Ectodermal cell (in vitro differentiated cells): ENCODE data around the gene FRMPD1.

ENCODE experiments used
- H3K27ac ChIP-seq: 2 replicates; pipeline ENCODE4 v1.7.0; 2013; ENCODE audit warnings: mild to moderate bottlenecking, low read depth, low read length; ENCODE audit not compliant: insufficient read depth, poor library complexity, severe bottlenecking
- H3K27me3 ChIP-seq: 2 replicates; pipeline ENCODE4 v1.7.0; 2013; ENCODE audit warnings: mild to moderate bottlenecking, low read length; ENCODE audit not compliant: insufficient read depth, control insufficient read depth, poor library complexity, severe bottlenecking
- H3K36me3 ChIP-seq: one replicate; pipeline ENCODE4 v1.7.0; 2013; ENCODE audit warnings: low read length; ENCODE audit not compliant: control insufficient read depth, insufficient read depth
- H3K4me1 ChIP-seq: one replicate; pipeline ENCODE4 v1.7.0; 2013; ENCODE audit warnings: low read length; ENCODE audit not compliant: control insufficient read depth, insufficient read depth
- H3K4me3 ChIP-seq: 2 replicates; pipeline ENCODE4 v1.7.0; 2013; ENCODE audit warnings: low read depth, low read length, control low read depth; ENCODE audit not compliant: insufficient read depth
- H3K9me3 ChIP-seq: 2 replicates; pipeline ENCODE4 v1.7.0; 2013; ENCODE audit warnings: mild to moderate bottlenecking, low read length, moderate library complexity; ENCODE audit not compliant: control insufficient read depth
- WGBS, 2 experiments: methylation state at CpG; one replicate each; pipeline ENCODE4 v1.1.7; 2013; ENCODE audit warnings: missing lambda C conversion rate in 2 of 2; 5-methylcytosine and 5-hydroxymethylcytosine counted together

Gene FRMPD1

GRCh38 chr9:37732086-37732741 lies 81.5 kb downstream of the FRMPD1 start:
- no peaks in the 10 kb centered on the region for H3K27me3 ChIP-seq
- no peak overlapping the region for H3K4me3 ChIP-seq
- WGBS, 2 experiments, result 89% methylated on average over 10 of the region's 10 CpGs
- peaks cover 6% of the 10 kb centered on the region for H3K4me1 ChIP-seq
- no peaks in the 10 kb centered on the region for H3K36me3 ChIP-seq
- H3K9me3 ChIP-seq, result no peaks in the 10 kb centered on the region
- no peak overlapping the region for H3K27ac ChIP-seq

DNA sequence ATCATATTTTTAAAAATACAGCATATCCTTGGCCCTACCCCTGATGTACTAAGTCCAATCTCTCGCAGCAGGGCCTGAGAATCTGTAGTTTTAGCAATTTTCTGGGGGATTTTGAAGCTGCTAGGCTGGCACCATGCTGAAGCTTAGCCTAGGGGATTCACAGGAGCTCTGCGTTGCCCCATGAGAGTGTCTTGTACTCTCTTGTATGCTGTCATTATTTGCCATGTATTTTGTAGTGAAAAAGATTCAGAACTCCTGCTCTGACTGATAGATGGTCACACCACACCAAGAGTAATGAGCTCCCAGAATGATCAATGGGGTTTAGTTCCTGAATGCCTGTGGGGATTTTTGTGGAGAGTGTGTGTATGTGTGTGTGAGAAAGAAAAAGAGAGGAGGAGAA lies 82.2 kb downstream of the FRMPD1 start:
- no peaks in the 10 kb centered on the region for H3K36me3 ChIP-seq
- H3K4me1 ChIP-seq, result peaks cover 6% of the 10 kb centered on the region
- no peaks in the 10 kb centered on the region for H3K27me3 ChIP-seq
- H3K27ac ChIP-seq, result no peak overlapping the region
- no peaks in the 10 kb centered on the region for H3K9me3 ChIP-seq
- WGBS, 2 experiments, result 74 to 75% methylated on average over 2 of the region's 2 CpGs
- H3K4me3 ChIP-seq, result no peak overlapping the region

- H3K9me3 ChIP-seq, result no peaks in the 10 kb centered on the region
- H3K27me3 ChIP-seq, result no peaks in the 10 kb centered on the region
- no peaks in the 10 kb centered on the region for H3K36me3 ChIP-seq
- no peak overlapping the region for H3K4me3 ChIP-seq
- no peak overlapping the region for H3K27ac ChIP-seq
- H3K4me1 ChIP-seq, result peaks cover 17% of the 10 kb centered on the region
- 85 to 88% methylated on average over 5 of the region's 5 CpGs for WGBS, 2 experiments
These were observed 88.5 kb downstream of the FRMPD1 start for GRCh38 chr9:37739222-37739621.

GRCh38 chr9:37740128-37740527 lies 89.4 kb downstream of the FRMPD1 start:
- Histone ChIP-seq H3K9me3 (no peaks in the 10 kb centered on the region), H3K4me1 (peaks cover 17% of the 10 kb centered on the region), H3K4me3 (no peak overlapping the region), H3K36me3 (no peaks in the 10 kb centered on the region), H3K27ac (no peak overlapping the region), H3K27me3 (no peaks in the 10 kb centered on the region)
- WGBS, 2 experiments, result 94% methylated on average over 16 of the region's 16 CpGs

DNA sequence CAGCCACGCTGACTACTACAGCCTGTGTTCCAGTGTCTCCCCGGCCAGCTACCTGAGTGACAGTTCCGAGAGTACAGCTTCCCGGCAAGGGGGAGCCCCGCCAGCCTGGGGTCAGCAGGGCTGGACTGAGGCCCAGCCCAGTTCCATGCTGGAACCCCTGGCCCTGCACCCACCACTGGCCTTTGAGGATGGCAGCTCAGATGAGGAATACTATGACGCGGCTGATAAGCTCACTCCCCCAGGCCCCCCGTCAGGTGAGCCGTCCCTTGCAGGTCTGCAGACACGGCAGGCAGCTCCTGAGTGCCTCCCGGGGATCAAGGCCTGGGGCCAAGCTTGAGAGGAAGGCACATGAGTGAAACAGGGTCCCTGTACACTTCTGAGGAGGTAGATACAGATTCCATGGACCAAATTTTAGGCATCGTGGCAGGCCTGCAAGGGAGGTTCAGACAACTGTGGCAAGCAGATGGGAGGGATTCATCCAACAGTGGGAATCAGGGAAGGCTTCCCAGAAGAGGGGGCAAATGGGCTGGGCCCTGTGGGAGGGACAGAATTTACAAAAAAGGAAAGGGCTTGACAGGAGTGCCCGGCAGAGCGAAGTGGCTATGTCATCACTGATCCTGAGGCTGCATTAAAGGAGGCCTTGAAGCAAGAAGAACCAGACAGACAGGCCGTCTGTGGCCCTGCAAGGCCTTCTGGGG lies 90.0 kb downstream of the FRMPD1 start:
- Histone ChIP-seq H3K9me3 (no peaks in the 10 kb centered on the region), H3K27ac (no peak overlapping the region), H3K4me1 (peaks cover 17% of the 10 kb centered on the region), H3K27me3 (no peaks in the 10 kb centered on the region), H3K36me3 (no peaks in the 10 kb centered on the region), H3K4me3 (no peak overlapping the region)
- WGBS, 2 experiments, result 85 to 87% methylated on average over 15 of the region's 15 CpGs

GRCh38 chr9:37745970-37746369 lies 95.2 kb downstream of the FRMPD1 start:
- H3K4me3 ChIP-seq, result no peak overlapping the region
- no peak overlapping the region for H3K27ac ChIP-seq
- H3K27me3 ChIP-seq, result no peaks in the 10 kb centered on the region
- H3K4me1 ChIP-seq, result peaks cover 9% of the 10 kb centered on the region
- 90 to 91% methylated on average over 8 of the region's 8 CpGs for WGBS, 2 experiments
- H3K9me3 ChIP-seq, result no peaks in the 10 kb centered on the region
- no peaks in the 10 kb centered on the region for H3K36me3 ChIP-seq

DNA sequence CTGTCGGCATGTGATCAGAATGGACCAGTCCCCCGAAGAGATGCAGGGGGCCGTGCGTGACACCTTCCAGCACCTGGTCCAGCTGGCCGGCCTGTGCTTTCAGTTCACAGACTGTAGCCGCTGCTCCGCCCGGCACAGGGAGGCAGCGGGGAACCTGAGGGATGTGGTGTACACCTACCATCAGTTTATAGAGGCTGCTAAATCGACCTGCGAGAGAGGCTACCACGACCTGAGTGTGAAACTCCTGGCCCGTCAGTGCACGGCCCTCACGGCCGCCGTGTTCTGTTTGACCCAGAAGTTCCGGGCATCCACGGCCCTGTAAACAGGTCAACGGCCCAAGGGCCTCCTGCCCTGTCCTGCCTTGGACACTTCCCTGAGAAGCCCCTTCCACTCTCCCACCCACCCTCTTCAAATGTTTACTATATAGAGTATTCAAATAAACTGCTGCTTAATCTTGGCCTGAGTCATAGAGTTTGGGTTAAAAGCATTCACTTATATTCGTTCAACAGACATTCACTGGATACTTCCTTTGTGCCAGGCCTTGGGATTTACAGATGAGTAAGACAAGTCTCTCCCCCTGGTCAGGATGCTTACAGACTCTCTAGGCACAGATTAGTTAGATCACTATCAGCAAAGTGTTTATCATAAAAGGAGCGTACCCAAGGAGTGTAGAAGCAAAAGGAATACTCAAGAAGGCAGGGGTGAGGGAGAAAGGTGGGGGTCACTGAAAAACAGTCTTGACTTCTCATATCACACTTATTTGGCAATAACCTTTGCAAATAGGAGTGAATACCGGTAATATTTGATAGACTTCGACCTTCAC lies 95.9 kb downstream of the FRMPD1 start:
- peaks cover 2% of the 10 kb centered on the region for H3K4me1 ChIP-seq
- 85 to 88% methylated on average over 23 to 24 of the region's 24 CpGs for WGBS, 2 experiments
- no peak overlapping the region for H3K27ac ChIP-seq
- no peak overlapping the region for H3K4me3 ChIP-seq
- H3K27me3 ChIP-seq, result no peaks in the 10 kb centered on the region
- no peaks in the 10 kb centered on the region for H3K9me3 ChIP-seq
- H3K36me3 ChIP-seq, result no peaks in the 10 kb centered on the region

DNA sequence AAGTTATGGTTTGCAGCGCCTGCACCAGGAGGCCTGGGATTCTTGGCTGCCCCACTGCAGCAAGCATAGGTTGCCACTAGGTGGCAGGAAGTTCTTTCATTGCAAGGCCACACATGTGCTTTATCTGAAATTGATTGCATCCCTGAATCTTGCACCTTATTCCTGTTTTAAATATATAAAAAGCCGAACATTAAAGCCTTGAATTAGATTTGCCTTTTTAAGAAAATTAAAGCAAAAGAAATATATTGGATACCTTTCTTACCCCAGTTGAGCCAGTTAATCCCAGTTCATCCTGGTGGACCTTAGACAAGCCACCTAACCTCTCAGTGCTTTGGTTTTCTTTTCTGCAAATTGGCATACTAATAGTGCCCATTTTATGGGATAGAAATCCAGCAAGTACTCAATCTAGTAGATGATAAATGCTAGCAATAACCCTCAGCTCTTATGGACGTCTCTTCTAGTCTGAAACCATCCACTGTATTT lies 96.6 kb downstream of the FRMPD1 start:
- Histone ChIP-seq H3K27ac (no peak overlapping the region), H3K4me3 (no peak overlapping the region)
- WGBS, 2 experiments, result 51 to 69% methylated on average over 2 to 3 of the region's 3 CpGs

GRCh38 chr9:37749129-37749528 lies 98.4 kb downstream of the FRMPD1 start:
- 69 to 74% methylated on average over 5 of the region's 5 CpGs for WGBS, 2 experiments
- H3K36me3 ChIP-seq, result no peaks in the 10 kb centered on the region
- no peaks in the 10 kb centered on the region for H3K9me3 ChIP-seq
- no peak overlapping the region for H3K4me3 ChIP-seq
- H3K27me3 ChIP-seq, result no peaks in the 10 kb centered on the region
- no peak overlapping the region for H3K27ac ChIP-seq
- H3K4me1 ChIP-seq, result no peaks in the 10 kb centered on the region

More for the DNA sequence above, 96.6 kb downstream of the FRMPD1 start:
- H3K4me1 ChIP-seq, result no peaks in the 10 kb centered on the region
- no peaks in the 10 kb centered on the region for H3K27me3 ChIP-seq
- no peaks in the 10 kb centered on the region for H3K9me3 ChIP-seq
- H3K36me3 ChIP-seq, result no peaks in the 10 kb centered on the region

DNA sequence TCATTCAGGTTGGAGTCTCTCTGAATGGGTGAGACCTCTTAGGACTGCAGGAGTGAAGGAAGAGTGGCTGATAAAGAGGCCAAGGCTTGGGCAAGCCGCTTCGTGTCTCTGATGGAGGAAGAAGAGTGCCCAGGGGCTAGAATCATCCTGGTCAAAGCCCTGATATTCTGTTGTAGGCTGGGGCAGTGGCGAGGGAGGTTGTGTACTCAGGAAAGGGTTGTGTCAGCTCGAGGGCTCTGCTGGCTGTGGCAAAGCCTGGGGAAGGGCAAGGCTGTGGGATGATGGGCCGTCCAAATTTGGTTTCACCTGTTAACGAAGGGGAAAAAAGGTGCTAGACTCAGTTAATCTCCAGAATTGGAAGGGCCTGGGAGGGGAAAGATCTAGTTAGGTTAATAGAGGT lies 100.4 kb downstream of the FRMPD1 start:
- Histone ChIP-seq H3K4me1 (no peaks in the 10 kb centered on the region), H3K36me3 (no peaks in the 10 kb centered on the region)
- 83 to 91% methylated on average over 6 of the region's 6 CpGs for WGBS, 2 experiments

More for the DNA sequence above, 100.4 kb downstream of the FRMPD1 start:
- Histone ChIP-seq H3K27me3 (no peaks in the 10 kb centered on the region), H3K4me3 (no peak overlapping the region), H3K27ac (no peak overlapping the region), H3K9me3 (no peaks in the 10 kb centered on the region)
